GM18951 (cell line): ENCODE measurements around the gene TMEM222.
"Not testable (repeated sequence)": the region's sequence is repeated elsewhere in the genome, so short reads cannot be mapped to it uniquely, and the experiment has no call there.

Source experiments
- POLR2A ChIP-seq: IDR thresholded peaks from 4 replicates; pipeline ENCODE4 v1.6.1; 2011; ENCODE audit warnings: mild to moderate bottlenecking; ENCODE audit not compliant: insufficient read length, insufficient read depth; ENCODE audit errors: extremely low read depth
- in situ Hi-C: fragments of 300-500 bp; cut with MboI; formaldehyde crosslinking; loops from one replicate; pipeline ENCODE4 v1.12.0; 2022; ENCODE audit warnings: low sequenced_read_pairs, mixed read lengths, inconsistent platforms; ENCODE audit not compliant: unreplicated experiment

TMEM222 gene

GRCh38 chr1:27321813-27322568 lies at the start of gene TMEM222:
Gene TMEM222, plus strand, starts transcription at chr1:27322163. Its CDS starts 35 bp downstream, at chr1:27322198.
- in situ Hi-C loops, result no loop called here
- peak; percentile 89 for TF ChIP-seq POLR2A

GRCh38 chr1:27274204-27274603 lies 47.8 kb upstream of the TMEM222 start:
- in situ Hi-C loops, result no loop called here
- no peak for TF ChIP-seq POLR2A

- in situ Hi-C loops, result loop anchor here (5.0 kb wide), 1 partner anchor 173 kb away; no protein-coding TSS in a partner anchor
- TF ChIP-seq POLR2A, result no peak
Observed at GRCh38 chr1:27275696-27276095, 46.3 kb upstream of the TMEM222 start.

- in situ Hi-C loops, result no loop called here
- TF ChIP-seq POLR2A, result no peak
Observed at GRCh38 chr1:27284425-27285273, 37.3 kb upstream of the TMEM222 start.

GRCh38 chr1:27285274-27285660 lies 36.7 kb upstream of the TMEM222 start:
- no peak for TF ChIP-seq POLR2A
- in situ Hi-C loops, result no loop called here

DNA sequence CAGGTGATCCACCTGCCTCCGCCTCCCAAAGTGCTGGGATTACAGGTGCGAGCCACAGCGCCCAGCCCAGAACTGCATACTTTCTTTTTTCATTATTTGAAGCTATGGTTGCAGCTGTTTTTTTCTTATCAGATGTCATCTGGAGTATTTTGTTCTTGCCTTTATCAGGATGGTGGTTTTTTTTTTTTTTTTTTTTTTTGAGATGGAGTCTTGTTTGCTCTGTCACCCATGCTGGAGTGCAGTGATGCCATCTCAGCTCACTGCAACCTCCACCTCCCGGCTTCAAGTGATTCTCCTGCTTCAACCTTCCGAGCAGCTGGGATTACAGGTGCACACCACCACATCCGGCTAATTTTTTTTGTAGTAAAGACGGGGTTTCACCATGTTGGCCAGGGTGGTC lies 36.1 kb upstream of the TMEM222 start:
- in situ Hi-C loops, result not testable (repeated sequence)

DNA sequence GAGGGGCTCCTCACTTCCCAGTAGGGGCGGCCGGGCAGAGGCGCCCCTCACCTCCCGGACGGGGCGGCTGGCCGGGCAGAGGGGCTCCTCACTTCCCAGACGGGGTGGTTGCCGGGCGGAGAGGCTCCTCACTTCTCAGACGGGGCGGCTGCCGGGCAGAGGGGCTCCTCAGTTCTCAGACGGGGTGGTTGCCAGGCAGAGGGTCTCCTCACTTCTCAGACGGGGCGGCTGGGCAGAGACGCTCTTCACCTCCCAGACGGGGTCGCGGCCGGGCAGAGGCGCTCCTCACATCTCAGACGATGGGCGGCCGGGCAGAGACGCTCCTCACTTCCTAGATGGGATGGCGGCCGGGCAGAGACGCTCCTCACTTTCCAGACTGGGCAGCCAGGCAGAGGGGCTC lies 32.8 kb upstream of the TMEM222 start:
- in situ Hi-C loops, result not testable (repeated sequence)

DNA sequence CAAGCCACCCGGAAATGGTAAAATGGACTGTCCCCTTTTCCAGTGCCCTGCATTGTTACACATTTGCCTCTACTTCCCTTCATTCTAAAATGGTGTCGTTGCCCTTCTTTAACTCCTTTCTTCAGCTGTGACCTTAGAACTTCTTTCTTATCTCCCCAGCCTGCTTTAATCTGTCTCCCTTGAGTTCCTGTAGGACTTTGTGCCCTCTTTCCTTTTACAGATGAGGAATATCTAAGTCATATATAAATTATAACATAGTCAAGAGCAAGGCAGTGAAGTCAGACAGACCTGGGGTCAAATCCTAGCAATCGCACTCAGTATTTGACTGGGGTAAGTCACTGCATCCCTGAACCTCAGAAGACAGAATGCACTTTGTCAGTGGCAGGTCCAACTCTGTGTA lies 31.4 kb upstream of the TMEM222 start:
- in situ Hi-C loops, result no loop called here
- TF ChIP-seq POLR2A, result no peak

- in situ Hi-C loops, result no loop called here
- TF ChIP-seq POLR2A, result no peak
Observed at GRCh38 chr1:27292106-27292505, 29.9 kb upstream of the TMEM222 start.

DNA sequence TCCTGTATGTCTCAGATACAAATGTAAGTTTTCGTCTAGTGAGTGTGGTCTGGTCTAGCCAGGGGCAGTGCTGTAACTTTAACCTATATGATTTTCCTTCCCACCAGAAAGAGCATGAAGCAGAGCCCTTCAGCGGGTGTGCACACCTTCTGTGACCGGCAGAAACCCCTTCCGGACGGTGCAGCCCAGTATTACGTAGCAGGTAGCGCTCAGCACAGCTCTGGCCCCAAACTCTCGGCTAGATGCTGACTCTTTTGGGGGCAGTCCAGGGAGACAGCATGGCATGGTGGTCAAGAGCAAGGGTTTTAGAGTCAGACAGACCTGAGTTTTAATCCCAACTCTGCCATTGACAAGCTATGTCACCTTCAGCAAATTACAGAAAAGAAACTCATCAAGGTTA lies 28.0 kb upstream of the TMEM222 start:
- in situ Hi-C loops, result no loop called here

GRCh38 chr1:27296773-27297291 lies 25.1 kb upstream of the TMEM222 start:
- in situ Hi-C loops, result no loop called here

More for the DNA sequence above, 28.0 kb upstream of the TMEM222 start:
- no peak for TF ChIP-seq POLR2A

DNA sequence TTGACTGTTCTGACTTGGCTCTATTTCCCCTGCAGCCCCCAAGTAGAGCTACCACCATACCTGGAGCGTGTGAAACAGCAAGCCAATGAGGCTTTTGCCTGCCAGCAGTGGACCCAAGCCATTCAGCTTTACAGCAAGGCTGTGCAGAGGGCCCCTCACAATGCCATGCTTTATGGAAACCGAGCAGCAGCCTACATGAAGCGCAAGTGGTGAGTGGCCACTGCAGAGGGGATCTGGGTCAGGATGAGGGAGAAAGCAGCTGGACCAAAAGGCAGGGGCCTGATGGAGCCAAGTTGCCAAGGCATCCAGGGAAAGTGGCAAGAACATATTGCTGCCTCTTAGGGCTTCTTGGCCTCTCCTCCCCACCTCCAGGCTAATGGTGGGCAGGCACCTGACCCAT lies 24.1 kb upstream of the TMEM222 start:
- in situ Hi-C loops, result no loop called here
- no peak for TF ChIP-seq POLR2A

More at GRCh38 chr1:27296773-27297291, 25.1 kb upstream of the TMEM222 start:
- TF ChIP-seq POLR2A, result no peak

DNA sequence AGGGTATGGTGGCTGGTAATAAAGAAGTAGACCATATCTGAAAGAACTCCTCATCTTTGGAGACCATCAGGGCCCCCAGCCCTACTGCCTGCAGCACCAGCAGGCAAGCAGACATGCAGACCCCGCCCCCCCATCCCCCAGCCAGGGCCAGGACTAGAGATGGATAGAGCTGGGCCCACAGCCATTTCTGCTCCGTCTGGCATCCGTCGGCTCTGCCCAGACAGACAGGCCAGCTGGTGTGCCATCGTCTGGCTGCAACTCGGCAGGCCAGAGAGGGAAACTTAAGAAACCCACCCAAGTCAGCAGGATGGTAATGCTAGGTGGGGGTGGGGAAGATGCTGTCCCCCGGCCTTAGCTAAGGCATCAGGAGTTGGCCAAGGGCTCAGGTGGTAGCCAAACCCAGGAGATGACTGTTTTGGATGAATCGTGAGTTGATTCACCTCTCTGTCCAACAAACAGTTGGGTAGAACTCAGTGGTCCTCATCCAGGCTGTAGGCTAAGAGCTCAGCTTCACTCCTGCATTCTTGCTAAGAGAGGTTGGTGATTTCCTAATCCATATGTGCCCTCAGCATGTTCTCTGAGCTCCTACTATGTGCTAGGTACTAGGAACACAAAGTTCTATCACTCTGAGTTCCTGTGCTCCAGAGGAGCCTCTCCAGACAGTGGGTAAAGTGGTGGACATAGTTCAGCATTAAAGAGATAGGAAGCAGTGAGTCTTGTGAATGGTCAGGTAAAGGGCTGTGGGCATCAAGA lies 23.2 kb upstream of the TMEM222 start:
- no peak for TF ChIP-seq POLR2A
- in situ Hi-C loops, result no loop called here
